MCF 10A (cell line): Measurements from ENCODE around the gene ACAP3. TPM values are rescaled to one million over a fixed set of nuclear protein-coding genes. Genes with fewer than 3 reads are reported as not detected.

ENCODE experiments used
- BruUV-seq: library from RNA; stranded (reverse); fragments of 400-500 nt; replicated peaks from 2 replicates; lab custom pipeline; 2021; lab: Mats Ljungman, UMichigan
- CTCF ChIA-PET: fragments of 300-600 bp; sonication (Branson Sonifier 250); formaldehyde crosslinking; extraction: SDS; loops from one replicate; lab custom pipeline; 2021; ENCODE audit warnings: antibody characterized with exemption, inconsistent platforms; lab: Yijun Ruan, JAX
- POLR2A ChIA-PET: fragments of 300-600, 350-650 bp; sonication (Branson Sonifier 250); formaldehyde crosslinking; extraction: SDS; loops from one replicate; lab custom pipeline; 2020; ENCODE audit warnings: antibody characterized with exemption, inconsistent platforms; lab: Yijun Ruan, JAX
- DNase-seq: peaks from one replicate; pipeline ENCODE4 v3.0.0-alpha.2; 2018; ENCODE audit not compliant: unreplicated experiment
- H3K27ac Mint-ChIP-seq: one replicate; pipeline ENCODE4 v1.8.0; 2022; ENCODE audit warnings: mild to moderate bottlenecking, low read depth, mixed read lengths; ENCODE audit not compliant: unreplicated experiment
- H3K27me3 Mint-ChIP-seq: one replicate; pipeline ENCODE4 v1.8.0; 2022; ENCODE audit warnings: mixed read lengths; ENCODE audit not compliant: insufficient read depth, unreplicated experiment
- H3K36me3 Mint-ChIP-seq: one replicate; pipeline ENCODE4 v1.8.0; 2022; ENCODE audit warnings: mild to moderate bottlenecking, moderate library complexity, mixed read lengths; ENCODE audit not compliant: insufficient read depth, unreplicated experiment
- H3K4me1 Mint-ChIP-seq: one replicate; pipeline ENCODE4 v1.8.0; 2022; ENCODE audit warnings: mixed read lengths; ENCODE audit not compliant: insufficient read depth, unreplicated experiment
- H3K4me3 Mint-ChIP-seq: one replicate; pipeline ENCODE4 v1.8.0; 2022; ENCODE audit warnings: mild to moderate bottlenecking, moderate library complexity, mixed read lengths; ENCODE audit not compliant: unreplicated experiment
- H3K9me3 Mint-ChIP-seq: one replicate; pipeline ENCODE4 v1.8.0; 2022; ENCODE audit warnings: mixed read lengths; ENCODE audit not compliant: unreplicated experiment
- CTCF ChIP-seq: fragments of 200-600 bp; IDR thresholded peaks from one replicate; pipeline ENCODE4 v1.8.0; 2022; ENCODE audit warnings: antibody characterized with exemption, mild to moderate bottlenecking; ENCODE audit not compliant: unreplicated experiment
- intact Hi-C: fragments of 100-400 bp; cut with micrococcal nuclease; formaldehyde crosslinking; loops from 2 replicates; pipeline ENCODE4 v1.14.1; 2022
- total RNA-seq: library from RNA; stranded (reverse); gene quantifications from 2 replicates; pipeline ENCODE4 v1.2.3, GENCODE V29; 2022

Gene ACAP3
- total RNA-seq, 1 experiment from 2014 or later, result 33.5 TPM

DNA sequence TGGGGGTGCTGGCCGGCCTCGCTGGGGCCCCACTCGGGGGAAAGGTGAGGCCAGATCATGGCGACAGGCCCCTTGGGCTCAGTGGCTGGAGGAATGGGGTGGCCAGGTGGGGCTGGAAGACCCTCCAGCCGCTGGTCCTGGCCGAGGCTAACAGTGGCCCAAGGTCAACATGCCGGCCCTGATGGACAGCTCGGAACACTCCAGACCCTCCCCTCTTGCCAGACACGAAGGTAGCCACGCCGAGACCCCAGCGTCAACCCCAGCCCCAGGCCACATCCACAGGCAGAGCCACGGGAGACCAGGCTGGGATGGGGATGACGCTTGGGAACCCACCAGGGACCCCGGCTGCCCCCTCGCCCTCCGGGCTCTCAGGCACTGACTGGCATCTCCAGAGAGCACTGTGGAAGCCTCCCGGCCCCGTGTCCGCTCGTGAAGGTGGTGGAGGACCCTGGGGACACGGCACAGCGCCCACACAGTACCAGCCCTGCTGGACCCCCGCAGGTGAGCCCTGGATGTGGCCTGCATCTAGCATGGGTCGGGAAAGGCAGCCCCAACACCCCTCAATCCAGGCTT is 60.3 kb downstream of the ACAP3 start:
- no peak overlapping the region for H3K4me3 Mint-ChIP-seq
- DNase-seq, result no peak
- no peak for TF ChIP-seq CTCF
- intact Hi-C loops, result no loop called here
- no peak overlapping the region for H3K27ac Mint-ChIP-seq
- H3K27me3 Mint-ChIP-seq, result no peaks in the 10 kb centered on the region
- no peaks in the 10 kb centered on the region for H3K9me3 Mint-ChIP-seq
- ChIA-PET POLR2A (no interaction called here), CTCF (no interaction called here)
- no TSS peak for BruUV-seq
- H3K4me1 Mint-ChIP-seq, result peaks cover 6% of the 10 kb centered on the region
- peaks cover 8% of the 10 kb centered on the region for H3K36me3 Mint-ChIP-seq

GRCh38 chr1:1246577-1247340 is 61.0 kb downstream of the ACAP3 start, which contains the start of gene C1QTNF12:
Gene C1QTNF12 (minus strand): TSS chr1:1246722. CDS start chr1:1246690, 32 bp downstream.
- H3K9me3 Mint-ChIP-seq, result no peaks in the 10 kb centered on the region
- ChIA-PET CTCF (no interaction called here), POLR2A (no interaction called here)
- H3K36me3 Mint-ChIP-seq, result peaks cover 1% of the 10 kb centered on the region
- no peak for TF ChIP-seq CTCF
- intact Hi-C loops, result no loop called here
- no TSS peak for BruUV-seq
- no peak within 1 kb of the TSS for H3K27ac Mint-ChIP-seq
- H3K4me3 Mint-ChIP-seq, result no peak within 1 kb of the TSS
- no peaks in the 10 kb centered on the region for H3K27me3 Mint-ChIP-seq
- peaks cover 6% of the 10 kb centered on the region for H3K4me1 Mint-ChIP-seq
- no peak for DNase-seq

DNA sequence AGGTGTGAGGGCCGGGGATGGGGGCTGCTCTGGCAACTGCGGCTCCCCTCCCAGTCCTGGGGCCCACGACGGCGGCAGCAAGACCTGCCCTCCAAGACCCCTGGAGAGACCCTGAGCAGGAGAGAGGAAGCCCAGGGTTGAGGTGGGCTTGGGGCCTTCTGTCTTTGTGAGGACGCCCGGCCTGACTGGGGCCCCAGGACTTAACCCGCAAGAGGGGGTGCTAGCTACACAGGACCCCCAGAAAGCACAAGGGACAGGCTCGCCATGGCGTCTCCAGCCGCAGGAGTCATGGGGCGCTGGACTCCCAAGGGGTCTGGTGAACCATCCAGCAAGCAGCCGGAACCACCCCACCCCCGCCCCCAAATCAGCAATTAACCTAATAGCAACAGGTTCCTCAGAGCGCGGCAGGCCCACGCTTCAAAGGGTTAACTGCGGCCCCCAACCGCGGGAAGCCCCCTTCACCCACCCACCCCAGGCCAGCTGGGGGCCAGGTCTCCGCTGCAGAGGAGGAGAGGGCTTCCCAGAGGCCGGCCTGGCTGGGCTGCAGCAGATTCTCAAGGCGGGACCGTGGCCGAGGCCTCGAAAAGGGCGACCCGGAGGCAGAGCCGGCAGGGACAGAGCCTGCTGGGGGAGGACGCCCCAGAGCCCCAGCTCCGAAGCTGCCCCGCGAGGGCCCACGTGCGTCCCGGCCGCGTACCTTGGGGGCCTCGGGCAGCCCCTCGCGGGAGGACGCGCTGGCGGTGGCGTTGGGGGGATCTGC is 61.7 kb downstream of the ACAP3 start:
- no peak overlapping the region for H3K4me3 Mint-ChIP-seq
- no peak overlapping the region for H3K27ac Mint-ChIP-seq
- no peak for TF ChIP-seq CTCF
- H3K36me3 Mint-ChIP-seq, result no peaks in the 10 kb centered on the region
- H3K9me3 Mint-ChIP-seq, result no peaks in the 10 kb centered on the region
- H3K4me1 Mint-ChIP-seq, result peaks cover 3% of the 10 kb centered on the region
- no peak for DNase-seq
- ChIA-PET POLR2A (interaction anchor here (0.6 kb wide), 1 partner anchor 22 kb away, joined by 4 read pairs; no protein-coding TSS in a partner anchor), CTCF (no interaction called here)
- H3K27me3 Mint-ChIP-seq, result no peaks in the 10 kb centered on the region
- intact Hi-C loops, result no loop called here
- no TSS peak for BruUV-seq

GRCh38 chr1:1245178-1245816 is 62.4 kb downstream of the ACAP3 start:
- Mint-ChIP-seq H3K4me1 (no peaks in the 10 kb centered on the region), H3K36me3 (no peaks in the 10 kb centered on the region), H3K27me3 (no peaks in the 10 kb centered on the region), H3K9me3 (no peaks in the 10 kb centered on the region), H3K4me3 (no peak overlapping the region), H3K27ac (no peak overlapping the region)
- DNase-seq, result no peak
- intact Hi-C loops, result no loop called here
- TF ChIP-seq CTCF, result no peak
- ChIA-PET CTCF (no interaction called here), POLR2A (interaction anchor here (0.6 kb wide), 1 partner anchor 22 kb away, joined by 4 read pairs; no protein-coding TSS in a partner anchor)
- no TSS peak for BruUV-seq
